ENCODE data around the gene SEC14L6. TPM values are rescaled to one million over a fixed set of nuclear protein-coding genes. Genes with fewer than 3 reads are reported as not detected.

SEC14L6 gene
- total RNA-seq: not detected in 2 replicates

DNA sequence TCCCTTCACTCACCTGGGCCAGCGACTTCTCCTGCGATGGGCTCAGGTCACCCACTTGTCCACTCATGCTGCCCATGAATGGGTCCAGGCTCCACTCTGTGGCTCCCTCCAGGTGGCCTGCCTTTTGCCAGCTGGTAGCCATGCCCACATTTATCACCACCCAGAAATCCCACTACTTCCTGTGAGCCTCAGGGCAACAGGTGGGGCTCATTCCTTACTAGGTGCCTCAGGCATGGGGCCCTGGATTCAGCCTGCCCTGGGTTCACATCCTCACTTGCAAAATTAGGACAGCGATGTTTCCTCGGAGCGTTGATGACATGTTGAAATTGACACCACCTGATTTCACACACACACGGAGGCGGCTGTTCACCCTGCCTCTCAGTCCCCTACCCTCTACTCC is at the start of gene SEC14L6:
Gene SEC14L6, minus strand, starts transcription at position 126 of the 400 bp plus-strand sequence. Its CDS starts 59 bp downstream, at position 67.
- intact Hi-C loops (cut with micrococcal nuclease): no loop called here

DNA sequence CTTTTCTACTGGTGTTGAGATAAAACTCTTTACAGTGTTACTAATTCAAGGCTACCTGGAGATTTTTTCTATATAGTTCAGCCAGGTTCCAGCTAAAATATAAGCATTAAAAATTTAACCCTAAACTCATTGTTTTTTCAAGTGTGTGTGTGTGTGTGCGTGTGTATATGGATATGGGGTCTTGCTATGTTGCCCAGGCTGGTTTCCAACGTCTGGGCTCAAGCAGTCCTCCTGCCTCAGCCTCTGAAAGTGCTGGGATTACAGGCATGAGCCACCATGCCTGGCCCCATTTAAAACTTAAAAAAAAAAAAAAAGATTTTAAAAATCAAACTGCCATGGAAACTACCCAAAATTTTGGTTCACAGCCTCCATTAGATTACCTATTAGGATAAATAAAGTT is 49.7 kb upstream of the SEC14L6 start:
- intact Hi-C loops (cut with micrococcal nuclease): no loop called here

DNA sequence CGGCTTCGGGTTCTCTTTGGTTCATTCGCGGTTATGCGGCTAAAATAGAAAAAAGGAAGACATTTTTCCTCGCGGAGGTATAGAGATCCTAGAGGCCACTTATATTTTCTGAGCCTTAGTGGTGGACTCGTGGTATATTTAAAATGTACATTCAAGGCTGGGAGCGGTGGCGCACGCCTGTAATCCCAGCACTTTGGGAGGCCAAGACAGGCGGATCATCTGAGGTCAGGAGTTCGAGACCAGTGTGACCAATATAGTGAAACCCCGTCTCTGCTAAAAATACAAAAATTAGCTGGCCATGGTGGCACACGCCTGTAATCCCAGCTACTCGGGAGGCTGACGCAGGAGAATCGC is 45.8 kb upstream of the SEC14L6 start:
- intact Hi-C loops (cut with micrococcal nuclease): loop anchor here (2.0 to 5.0 kb wide), 3 partner anchors 14 to 754 kb away; partner anchors contain the start of genes ASCC2, DUSP18 and TCN2

DNA sequence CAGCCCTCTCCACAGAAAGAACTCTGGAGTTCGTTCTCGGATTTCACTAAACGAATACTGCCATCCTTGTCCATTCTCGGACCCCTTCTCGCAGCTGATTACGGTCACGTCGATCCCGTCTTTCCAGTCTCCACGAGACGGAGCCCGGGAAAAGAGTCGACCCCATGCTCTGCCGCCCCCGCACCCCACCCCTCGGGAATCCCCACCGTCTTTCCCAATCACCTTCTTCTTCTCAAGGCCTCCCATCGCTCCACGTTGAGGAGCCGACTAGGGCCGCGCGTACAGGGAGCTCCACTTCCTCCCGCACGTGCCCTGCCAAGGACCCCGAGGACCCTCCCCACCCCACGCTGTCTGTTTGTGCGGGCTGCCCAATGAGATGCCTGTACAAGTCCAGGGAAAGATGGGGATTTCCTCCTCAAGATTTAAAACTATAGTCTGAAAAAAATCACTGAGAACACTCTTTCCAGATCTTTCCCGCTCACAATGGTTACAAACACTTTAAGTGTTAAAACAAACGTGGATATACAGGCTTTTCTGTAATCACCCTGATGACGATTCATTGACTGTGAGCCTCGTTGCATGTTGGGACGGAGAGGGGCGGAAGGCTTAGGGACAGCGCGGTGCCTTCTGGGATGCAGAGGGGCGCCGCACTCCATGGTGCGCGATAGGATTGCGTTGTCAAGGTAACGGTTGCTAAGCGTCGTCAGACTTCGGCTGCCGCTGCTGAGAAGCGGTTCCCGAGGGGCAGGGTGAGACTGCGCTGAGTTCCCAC is 45.2 kb upstream of the SEC14L6 start, which contains the start of gene PES1:
Gene PES1, minus strand, starts transcription at position 323 of the 772 bp plus-strand sequence. Its CDS starts 77 bp downstream, at position 246.
- intact Hi-C loops (cut with micrococcal nuclease): loop anchor here (2.0 to 5.0 kb wide), 3 partner anchors 15 to 753 kb away; partner anchors contain the start of genes ASCC2, DUSP18 and TCN2

DNA sequence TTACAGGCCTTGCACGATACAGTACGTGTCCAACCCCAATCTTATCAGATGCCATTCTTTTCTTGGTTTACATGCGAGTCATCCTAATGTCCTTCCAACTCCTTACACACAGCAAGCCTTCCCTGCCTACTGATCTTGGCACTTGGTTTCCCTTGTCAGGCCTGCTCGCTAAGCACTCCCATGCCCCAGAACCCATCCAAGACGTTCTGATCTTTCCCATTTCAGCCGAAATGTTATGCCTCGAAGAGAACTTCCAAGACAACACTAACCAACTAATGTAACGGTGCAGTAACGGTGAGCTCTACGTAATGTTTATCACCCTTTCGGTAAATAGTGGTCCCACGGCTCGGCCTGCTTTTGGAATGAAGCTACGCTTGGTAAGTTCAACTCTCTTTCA is 44.6 kb upstream of the SEC14L6 start:
- intact Hi-C loops (cut with micrococcal nuclease): loop anchor here (5.0 kb wide), 1 partner anchor 76 kb away; the partner anchor contains the start of gene DUSP18

DNA sequence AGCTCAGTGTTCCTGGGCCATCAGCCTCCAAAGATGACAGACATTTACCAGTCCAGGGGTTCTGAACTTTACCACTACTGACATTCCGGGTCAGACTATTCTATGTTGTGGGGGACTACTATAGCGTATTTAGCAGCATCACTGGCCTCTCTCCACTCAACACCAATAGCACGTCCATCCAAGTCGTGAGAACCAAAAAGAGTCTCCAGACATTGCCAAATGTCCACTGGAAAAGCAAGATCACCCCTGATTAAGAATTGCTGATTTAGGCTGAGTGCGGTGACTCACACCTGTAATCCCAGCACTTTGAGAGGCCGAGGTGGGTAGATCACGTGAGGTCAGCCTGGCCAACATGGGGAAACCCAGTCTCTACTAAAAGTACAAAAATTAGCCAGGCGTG is 39.9 kb upstream of the SEC14L6 start:
- intact Hi-C loops (cut with micrococcal nuclease): no loop called here

DNA sequence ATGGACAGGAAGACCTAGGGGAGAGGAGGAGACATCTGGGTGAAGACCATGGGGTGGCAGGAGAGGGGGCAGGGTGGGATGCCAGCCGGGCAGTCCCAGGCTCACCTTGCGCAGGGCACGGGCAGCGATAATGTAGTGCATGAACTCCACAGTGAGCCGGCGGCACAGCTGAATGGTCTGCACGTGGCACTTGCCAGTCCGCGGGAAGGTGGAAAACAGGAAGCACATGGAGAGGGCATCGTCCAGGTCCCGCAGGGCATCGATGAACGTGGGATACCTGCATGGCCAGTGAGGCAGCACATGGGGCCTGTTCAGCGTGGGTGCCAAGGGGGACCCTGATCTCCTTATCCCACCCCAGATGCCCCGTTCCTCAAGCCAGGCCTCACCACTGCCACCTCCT is 37.9 kb upstream of the SEC14L6 start:
- intact Hi-C loops (cut with micrococcal nuclease): no loop called here

DNA sequence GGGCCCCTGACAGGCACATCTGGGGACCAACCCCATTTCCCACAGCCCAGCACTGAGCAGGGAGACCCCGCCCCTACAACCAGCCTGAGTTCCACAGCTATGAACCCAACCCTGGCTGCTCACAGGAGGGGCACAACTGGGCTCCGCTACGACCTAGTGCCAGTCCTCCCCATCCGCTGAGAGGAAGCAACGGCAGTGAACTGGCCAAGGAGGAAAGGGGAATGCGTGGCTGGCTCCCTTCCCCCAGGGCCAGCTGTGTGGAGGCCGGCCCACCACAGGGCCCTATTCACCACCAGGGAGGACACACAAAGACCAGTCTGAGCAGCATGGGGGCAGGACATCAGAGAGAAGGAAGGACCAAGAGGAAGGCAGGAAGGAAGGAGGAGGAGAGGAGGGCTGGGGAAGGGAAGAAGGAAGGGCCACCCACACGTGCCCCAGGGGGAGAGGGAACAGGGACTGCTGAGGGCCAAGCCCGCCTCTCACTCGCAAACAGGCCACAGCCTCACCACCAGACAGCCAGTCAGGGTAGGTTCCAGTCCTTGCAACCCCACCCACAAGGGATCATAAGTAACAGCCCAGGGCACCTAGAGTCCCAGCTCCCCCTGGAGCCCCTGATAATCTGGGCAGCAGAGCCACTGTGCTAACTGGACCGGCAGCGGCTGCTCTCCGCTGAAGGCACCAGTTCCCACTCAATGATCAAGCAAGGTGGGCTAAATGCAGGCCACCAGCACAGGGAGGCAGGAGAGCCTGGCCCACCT is 36.4 kb upstream of the SEC14L6 start:
- intact Hi-C loops (cut with micrococcal nuclease): no loop called here

DNA sequence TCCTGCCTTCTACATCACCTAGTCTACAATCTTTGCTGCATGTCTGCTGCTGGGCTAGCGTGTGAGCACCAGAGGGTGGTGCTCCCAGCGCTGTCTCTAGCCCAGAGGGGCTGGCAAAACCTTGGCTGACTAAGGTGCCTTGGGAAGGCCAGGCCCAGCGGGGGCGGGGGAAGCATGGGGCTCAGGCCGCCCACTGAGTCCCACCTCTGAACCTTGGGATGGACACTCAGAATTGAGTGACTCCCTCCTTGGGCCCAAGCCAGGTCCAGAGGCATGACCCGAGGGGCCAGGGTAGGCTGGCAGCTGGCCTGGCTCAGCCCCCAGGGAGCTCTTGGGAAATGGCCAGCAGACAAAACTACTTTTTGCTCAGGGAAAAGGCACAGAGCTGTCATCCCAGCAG is 35.5 kb upstream of the SEC14L6 start:
- intact Hi-C loops (cut with micrococcal nuclease): no loop called here

DNA sequence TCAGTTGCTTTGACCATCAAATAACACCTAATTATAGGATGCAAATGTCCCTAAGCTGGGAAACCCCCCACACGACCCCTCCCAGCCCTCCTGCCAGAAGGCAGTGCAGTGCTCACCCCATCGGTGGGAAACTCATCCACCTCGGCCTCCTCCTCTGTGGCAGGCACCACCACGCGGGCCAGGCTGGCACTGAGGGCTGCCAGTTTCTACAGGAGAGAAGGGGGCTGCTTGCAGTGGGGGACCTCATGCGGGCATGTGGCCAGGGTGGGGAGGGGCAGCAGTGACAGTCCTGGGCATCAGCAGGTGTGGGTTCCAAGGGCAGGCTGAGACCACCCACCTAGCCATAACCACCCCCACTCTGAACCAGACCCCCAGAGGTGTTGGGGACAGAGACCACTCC is 34.4 kb upstream of the SEC14L6 start:
- intact Hi-C loops (cut with micrococcal nuclease): no loop called here

DNA sequence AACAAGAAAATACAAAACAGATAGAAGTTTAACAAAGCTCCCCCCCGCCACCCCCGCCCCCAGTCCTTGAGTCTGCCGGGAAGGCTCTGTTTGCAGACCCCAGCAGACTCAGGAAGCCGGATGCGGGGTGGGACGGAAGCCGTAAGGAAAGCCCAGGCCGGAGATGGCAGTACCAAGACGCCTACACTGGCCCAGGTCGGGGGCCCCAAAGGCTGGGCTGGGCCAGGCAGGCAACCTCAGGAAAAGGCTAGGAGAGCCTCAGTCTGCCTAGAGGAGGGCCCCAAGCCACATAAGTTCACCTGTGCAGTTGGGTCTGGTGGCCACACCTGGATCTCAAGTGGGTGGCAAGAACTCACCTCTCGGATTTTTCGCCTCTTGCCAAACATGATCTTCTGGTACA is 31.9 kb upstream of the SEC14L6 start:
- intact Hi-C loops (cut with micrococcal nuclease): no loop called here

DNA sequence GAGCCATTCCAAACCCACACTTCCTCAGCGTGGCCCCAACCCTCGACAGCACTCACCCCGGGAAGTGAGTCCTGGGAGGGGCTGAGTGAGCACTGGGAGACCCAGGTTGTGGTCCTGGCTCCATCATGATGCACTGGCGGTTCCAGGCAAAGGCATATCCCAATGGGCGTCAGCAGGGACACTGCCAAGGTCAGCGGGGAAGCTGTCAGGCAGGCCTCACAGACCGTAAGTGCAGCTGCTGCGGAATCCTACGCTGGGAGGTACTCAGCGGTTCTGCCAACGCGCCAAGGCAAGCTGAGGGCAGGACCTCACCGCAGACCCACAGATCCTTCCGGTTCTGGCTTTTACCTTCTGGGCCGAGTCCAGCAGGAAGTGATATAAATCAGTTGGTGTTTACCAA is 29.3 kb upstream of the SEC14L6 start:
- intact Hi-C loops (cut with micrococcal nuclease): no loop called here

DNA sequence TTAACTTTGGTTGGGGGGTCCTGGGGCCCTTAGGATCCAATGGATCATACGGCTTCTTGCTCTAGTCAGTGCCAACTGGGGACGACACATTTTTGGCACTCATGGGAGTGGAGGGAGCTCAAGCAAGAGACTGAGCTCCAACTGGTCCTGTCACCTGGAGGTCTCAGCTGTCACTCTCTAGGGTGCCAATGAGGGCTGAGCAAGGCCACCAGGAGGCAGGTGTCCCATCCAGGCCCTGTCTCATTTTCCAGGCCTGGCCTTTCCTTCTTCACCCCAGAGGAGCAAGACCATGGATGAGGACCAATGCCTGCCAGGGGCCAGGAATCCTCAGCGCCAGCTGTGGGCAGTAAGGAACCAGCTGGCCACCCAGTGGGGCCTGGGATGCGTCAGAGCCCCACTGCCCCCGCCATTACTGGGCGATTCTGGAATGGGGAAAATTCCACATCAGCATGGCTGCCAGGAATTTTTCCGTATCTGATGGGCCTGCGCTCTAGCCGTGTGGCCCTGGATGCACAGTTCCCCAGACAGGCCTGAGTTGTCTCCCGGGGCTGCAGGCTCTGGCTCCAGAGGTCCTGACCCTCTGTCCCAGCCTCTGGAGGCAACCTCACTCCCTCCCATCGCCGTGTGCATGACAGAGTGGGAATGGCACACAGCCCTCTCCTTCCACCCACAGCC is 28.6 kb upstream of the SEC14L6 start:
- intact Hi-C loops (cut with micrococcal nuclease): no loop called here

DNA sequence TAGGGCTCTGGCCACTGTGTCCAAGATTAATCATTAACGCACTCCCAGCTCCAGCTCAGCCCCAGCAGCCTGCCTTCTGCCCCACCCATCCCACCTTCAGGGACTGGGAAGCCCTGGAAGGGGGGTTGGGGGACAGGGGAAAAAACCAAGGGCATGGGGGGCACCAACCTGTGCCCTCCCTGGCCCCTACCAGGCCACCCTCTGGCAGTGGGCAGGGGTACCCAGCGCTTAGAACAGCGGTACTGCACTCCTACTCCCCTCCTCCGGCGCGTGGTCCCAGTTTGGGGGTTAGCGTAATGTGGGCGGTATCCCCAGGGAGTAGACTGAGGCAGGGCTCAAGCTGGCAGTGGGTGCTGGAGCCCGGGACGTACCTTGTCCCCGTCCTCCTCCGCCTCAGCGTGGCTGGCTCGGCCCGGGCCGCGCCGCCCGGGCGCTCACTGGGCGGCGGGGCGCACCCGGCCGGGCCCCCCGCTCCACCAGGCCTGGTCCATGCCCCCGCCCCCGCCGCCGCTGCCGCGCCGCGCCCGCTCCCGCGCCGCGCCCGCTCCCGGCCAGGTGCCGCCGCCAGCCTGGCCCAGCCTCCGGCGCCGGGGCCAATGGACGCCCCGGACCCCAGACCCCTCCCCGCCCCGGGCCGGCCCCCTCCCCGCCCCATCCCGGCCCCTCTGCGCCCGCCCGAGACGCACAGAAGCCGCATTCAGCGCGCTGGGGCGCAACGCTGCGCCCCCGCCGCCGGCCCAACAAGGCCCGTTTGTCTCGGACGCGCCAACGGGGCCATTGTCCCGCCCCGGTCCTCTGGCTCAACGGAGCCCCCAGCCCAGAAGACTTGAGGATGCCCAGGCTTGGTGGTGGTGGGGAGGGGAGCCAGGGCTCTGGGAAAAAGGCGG is 27.8 kb upstream of the SEC14L6 start, which contains the start of gene GAL3ST1:
Gene GAL3ST1, minus strand, starts transcription at position 571 of the 887 bp plus-strand sequence. CDS start 17,273 bp downstream, outside the sequence.
- intact Hi-C loops (cut with micrococcal nuclease): no loop called here

DNA sequence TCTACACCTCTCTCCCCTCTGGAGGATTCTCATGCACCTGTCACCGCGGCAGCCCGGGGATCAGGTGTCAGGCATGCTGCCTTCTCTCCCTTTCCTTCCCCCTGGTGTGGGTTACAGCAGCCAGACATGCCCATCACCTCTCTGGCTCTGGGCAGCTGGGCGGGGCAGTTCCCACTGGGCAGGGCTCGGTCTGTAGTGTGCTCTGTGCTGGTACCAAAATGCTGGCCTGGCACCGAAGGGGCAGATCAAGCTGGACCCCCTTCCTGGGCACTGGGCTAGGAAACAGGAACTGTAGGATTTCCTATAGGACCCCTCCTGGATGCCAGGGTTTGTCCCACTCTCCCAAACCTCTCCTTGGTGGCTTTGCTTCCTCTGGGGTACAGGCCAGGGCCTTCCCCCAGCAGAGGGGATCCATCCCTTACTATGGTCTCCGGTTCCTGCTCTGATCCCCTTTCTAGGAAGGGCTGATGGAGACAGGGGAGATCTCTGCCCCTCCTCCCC is 27.1 kb upstream of the SEC14L6 start:
- intact Hi-C loops (cut with micrococcal nuclease): no loop called here

DNA sequence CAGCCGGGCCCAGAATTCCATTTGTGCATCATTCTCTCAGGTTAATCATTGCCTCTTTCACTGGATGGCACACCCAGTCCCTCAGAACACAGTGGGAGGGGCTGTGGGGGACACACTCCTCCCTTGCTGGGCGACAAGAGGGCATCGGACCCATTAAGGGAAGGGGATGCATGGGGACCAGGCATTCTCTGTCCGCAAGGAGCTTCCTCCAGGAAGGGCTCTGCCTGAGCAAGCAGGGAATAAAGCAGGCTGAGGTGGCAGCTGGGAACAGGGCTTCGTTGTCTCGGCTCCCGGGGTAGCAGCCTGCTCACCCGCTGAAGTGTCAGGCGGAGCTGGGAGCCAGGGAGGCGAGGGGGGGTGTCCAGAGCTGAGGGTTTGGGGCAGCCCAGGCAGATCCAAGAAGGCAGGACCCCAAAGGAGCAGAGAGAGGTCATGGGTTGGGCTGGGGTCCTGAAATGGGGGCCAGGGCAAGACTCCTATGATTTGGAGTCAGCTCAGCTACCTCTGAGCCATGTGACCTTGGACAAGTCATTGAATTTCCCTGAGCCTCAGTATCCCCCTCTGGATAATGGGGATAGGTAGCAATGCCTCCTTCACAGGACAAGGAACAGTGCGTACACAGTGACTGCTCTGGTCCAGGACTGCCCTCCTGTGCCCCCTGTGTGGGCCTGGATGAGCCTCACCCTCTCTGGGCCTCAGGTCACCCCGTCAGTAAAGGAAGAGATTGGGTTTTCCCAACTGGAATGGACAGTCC is 26.5 kb upstream of the SEC14L6 start:
- intact Hi-C loops (cut with micrococcal nuclease): no loop called here

DNA sequence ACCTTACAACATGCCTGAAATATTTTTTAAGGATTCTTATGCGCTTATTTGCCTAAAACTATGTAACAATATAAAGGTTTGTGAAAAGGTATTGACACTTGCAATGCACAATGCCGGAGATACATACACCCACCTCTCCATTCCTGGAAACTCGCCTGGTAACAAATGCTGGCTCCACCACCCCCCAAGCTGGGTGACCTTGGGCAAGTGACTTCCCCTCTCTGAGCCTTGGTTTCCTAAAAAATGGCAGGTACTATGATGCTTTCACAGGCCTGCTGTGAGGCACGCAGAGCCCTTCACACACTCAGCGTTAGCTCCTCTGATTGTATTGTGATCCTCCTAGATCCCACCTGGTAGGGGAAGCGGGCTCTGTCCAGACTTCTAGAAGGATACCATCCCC is 25.7 kb upstream of the SEC14L6 start:
- intact Hi-C loops (cut with micrococcal nuclease): no loop called here

DNA sequence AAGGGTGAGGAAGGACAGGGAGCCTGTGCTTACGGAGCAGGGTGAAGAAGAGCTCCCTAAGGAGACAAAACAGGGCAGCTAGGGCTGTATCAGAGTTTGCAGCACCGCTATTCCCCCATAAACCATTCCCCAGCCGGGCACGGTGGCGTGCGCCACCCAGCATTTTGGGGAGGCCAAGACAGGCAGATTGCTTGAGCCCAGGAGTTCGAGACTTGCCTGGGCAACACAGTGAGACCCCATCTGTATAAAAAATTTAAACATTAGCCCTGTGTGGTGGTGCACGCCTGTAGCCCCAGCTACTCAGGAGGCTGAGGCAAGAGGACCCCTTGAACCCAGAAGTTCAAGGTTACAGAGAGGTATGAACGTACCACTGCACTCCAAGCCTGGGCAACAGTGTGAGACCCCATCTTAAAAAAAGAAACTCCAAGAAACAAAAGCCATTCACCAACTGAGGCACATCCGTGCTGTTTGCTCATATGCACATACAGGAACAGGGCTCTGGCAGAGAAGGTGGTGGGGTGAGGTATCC is 23.2 kb upstream of the SEC14L6 start:
- intact Hi-C loops (cut with micrococcal nuclease): no loop called here

DNA sequence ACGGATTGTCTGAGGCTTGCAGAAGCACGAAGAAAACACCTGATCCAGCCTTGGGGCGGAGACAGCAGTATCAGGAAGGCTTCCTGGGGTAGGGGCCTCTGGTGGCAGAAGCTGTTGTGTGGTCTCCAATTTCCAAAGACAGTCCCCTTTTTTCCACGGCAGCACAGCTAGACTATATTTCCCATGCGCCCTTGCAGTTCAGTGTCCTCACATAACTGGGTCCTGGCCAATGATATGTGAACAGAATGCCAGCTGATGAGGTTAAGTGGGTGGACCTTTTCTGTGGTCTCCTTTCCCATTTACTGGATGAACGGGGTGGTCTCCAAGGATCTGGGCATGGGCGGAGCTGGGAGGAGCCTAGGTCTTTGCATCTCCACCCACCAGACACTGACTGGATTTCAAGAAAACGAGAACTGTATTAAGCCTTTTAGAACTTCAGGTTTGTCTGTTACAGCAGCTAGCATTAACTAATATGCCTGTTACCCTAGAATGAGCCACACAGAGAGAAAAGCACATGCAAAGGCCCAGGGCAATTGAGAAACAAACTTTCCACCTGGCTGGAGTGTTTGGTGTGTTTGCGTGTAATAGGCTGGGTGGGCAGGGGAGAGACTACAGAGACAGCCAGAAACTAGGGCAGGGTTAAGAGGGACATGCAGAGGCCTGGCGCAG is 21.7 kb upstream of the SEC14L6 start:
- intact Hi-C loops (cut with micrococcal nuclease): no loop called here

Data from T-helper 2 cell treated with Interferon-gamma antibody and Interleukin-4, amounts not matched to agents 100 ng/mL and 5 ng/mL, for 36 hours (primary cell).